ENCODE results near the gene LPAR3. TPM values are rescaled to one million over a fixed set of nuclear protein-coding genes. Genes with fewer than 3 reads are reported as not detected.
"Not testable (repeated sequence)": the region's sequence is repeated elsewhere in the genome, so short reads cannot be mapped to it uniquely, and the experiment has no call there.

Gene LPAR3
- polyA plus RNA-seq, 3 donors = 0.03 to 6.0 (median 0.11) TPM

DNA sequence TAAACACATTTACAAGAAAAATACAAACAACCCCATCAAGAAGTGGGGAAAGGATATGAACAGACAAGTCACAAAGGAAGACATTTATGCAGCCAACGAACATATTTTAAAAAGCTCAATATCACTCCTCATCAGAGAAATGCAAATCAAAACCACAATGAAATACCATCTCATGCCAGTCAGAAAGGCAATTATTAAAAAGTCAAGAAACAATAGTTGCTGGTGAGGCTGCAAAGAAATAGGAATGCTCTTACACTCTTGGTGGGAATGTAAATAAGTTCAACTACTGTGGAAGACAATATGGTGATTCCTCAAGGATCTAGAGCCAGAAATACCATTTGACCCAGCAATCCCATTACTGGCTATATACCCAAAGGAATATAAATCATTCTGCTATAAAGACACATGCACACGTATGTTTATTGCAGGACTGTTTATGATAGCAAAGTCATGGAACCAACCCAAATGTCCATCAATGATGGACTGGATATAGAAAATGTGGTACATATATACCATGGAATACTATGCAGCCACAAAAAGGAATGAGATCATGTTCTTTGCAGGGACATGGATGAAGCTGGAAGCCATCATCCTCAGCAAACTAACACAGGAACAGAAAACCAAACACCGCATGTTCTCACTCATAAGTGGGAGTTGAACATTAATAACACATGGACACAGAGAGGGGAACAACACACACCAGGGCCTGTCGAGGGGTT, 15.9 kb upstream of the LPAR3 start:
- 81 to 85% (median 85%) methylated on average over 4 of the region's 4 CpGs for WGBS, 3 donors

DNA sequence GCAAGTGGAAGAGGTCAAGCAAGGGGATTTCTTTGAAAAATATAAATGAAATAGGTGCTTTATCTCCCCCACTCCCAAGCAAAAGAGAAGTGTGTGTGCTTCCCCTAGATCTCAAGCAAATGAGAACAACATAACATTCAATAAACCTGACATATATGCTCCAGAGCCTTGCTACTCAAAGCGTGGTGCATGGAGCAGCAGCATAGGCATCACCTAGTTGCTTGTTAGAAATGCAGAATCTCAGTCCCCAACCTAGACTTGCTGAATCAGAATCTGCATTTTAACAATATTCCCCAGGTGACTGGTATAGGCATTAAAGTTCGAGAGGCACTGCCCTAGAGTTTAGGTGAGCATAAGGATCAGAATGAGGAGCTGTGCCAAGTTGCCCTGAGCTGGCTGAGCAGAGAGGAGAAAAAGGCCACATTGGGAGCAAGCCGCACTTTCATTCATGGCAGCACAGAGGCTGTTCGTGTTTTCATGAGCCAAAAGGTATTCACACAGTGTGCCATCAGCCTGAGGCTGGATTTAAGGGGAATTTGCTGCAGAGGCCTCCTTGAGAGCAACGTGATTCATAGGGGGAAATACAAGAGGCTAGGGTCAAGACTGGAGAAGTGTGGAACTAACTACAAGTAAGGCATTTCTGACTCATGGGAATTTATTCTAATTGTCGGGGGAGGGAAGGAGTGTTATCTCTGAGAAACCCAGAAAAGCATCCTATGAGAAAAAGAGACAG, 14.3 kb upstream of the LPAR3 start:
- no peak overlapping the region for H3K27ac ChIP-seq (ENCODE audit: low read depth, low read length)
- 69 to 75% (median 72%) methylated on average over 6 of the region's 6 CpGs for WGBS, 3 donors

More for the DNA sequence above, 15.9 kb upstream of the LPAR3 start:
- not testable (repeated sequence) for H3K27ac ChIP-seq (ENCODE audit: low read depth, low read length)

DNA sequence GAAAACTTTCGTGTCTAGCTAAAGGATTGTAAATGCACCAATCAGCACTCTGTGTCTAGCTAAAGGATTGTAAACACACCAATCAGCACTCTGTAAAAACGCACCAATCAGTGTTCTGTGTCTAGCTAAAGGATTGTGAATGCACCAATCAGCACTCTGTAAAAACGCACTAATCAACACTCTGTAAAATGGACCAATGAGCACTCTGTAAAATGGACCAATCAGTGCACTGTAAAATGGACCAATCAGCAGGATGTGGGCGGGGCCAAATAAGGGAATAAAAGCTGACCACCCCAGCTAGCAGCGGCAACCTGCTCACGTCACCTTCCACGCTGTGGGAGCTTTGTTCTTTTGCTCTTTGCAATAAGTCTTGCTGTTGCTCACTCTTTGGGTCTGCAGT, 9.7 kb upstream of the LPAR3 start:
- H3K27ac ChIP-seq (ENCODE audit: low read depth, low read length) = not testable (repeated sequence)
- 82 to 87% (median 85%) methylated on average over 7 of the region's 7 CpGs for WGBS, 3 donors

DNA sequence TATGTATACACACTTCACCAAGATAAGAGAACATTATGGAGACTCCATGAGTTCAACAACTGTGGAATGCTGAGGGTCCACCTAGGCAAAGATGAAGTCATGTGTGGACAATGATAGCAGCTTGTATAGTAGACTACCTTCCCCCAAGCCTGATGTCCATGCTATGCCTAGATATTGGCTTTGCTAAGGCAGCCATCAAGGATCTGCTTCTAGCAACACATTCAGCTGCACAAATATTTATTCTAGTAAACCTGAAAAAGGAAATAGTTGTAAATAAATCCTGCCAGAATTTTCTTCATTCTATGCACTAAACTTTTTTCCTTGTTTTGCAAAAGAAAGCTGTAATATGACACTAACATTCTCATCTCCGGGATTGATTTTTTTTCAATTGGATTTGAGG, 7.0 kb upstream of the LPAR3 start:
- 25 to 70% (median 63%) methylated on average over 1 of the region's 1 CpG for WGBS, 3 donors

DNA sequence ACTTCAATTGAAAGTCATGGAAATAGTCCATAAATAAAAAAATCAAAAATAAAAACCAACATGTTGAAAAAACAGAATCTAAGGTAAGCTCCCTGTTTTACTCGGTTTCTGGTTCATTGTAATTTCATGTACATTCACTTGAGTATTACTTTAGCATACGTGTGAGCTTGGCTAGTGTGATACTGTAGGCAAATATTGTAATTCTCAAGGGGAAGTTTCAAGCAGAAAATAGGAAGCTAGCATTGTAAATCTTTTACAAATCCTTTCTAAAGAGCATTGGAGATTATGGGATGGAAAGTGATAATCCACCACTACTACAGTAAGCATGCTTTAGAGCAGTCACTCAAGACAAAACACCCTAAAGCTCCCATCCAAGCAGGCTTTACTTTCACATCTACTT, 3.3 kb upstream of the LPAR3 start:
- WGBS, 3 donors = 60 to 83% (median 61%) methylated on average over 2 of the region's 2 CpGs
- H3K27ac ChIP-seq (ENCODE audit: low read depth, low read length) = no peak overlapping the region

More for the DNA sequence above, 7.0 kb upstream of the LPAR3 start:
- no peak overlapping the region for H3K27ac ChIP-seq (ENCODE audit: low read depth, low read length)

DNA sequence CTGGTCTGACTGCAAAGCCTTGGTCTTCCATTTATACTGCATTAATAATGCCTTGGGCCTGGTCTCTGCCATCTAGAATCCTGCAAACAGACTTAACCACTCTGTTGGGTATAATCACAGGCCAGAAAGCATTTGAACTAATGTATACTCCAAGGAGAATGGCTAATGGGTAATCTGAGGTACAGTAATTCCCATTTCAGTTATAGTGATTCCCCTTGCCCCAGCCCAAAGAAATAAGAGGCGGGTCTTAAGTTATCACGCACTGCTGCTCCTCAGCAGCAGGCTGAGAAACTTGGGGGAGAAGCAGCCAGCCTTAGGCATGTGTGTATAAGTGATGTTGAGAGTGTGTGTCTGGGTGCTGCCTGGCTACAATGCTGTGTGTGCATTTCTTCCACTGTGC, 2.4 kb downstream of the LPAR3 start:
- no peak overlapping the region for H3K27ac ChIP-seq (ENCODE audit: low read depth, low read length)
- WGBS, 3 donors = 81 to 91% (median 86%) methylated on average over 2 of the region's 2 CpGs

DNA sequence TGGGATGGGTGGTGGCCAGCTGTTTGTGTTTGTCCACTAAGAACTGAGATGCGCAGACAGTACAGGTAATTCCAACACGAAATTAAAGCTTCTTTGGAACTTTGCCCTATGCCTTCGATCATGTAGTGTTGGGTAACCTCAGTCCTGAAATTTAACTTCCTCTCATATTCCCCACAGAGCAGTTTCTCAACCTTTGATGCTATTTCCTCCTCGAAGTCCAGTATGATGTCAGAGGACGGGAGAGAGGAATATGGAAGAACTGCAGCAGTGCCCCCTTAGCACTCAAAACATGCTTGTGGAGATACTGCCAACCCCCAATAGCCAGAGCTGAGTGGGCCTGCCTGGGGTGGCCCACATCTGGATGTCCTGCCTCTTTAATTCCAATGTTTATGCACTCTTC, 3.6 kb downstream of the LPAR3 start:
- 32 to 73% (median 41%) methylated on average over 5 of the region's 5 CpGs for whole genome bisulfite sequencing, 3 donors

DNA sequence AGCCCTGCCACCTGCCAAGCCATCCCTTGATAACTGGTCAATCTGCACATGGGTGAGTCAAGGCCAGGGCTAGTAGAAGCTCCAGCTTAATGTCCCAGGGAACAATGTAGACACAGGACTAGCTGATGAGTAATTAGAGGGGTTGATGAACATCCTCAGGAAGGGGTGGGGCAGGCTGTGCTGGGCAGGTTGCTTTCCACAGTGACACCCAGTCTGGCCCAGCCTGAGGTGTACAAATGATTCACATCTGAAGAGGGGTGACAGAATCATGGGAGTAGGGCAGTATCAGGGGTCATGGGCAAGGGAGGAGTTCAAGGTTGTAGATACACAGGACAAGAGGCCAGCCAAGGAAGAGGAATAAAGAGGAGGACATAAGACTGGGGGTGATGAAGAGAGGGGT, 4.3 kb downstream of the LPAR3 start:
- H3K27ac ChIP-seq (ENCODE audit: low read depth, low read length) = no peak overlapping the region

More for the DNA sequence above, 3.6 kb downstream of the LPAR3 start:
- no peak overlapping the region for H3K27ac ChIP-seq (ENCODE audit: low read depth, low read length)

DNA sequence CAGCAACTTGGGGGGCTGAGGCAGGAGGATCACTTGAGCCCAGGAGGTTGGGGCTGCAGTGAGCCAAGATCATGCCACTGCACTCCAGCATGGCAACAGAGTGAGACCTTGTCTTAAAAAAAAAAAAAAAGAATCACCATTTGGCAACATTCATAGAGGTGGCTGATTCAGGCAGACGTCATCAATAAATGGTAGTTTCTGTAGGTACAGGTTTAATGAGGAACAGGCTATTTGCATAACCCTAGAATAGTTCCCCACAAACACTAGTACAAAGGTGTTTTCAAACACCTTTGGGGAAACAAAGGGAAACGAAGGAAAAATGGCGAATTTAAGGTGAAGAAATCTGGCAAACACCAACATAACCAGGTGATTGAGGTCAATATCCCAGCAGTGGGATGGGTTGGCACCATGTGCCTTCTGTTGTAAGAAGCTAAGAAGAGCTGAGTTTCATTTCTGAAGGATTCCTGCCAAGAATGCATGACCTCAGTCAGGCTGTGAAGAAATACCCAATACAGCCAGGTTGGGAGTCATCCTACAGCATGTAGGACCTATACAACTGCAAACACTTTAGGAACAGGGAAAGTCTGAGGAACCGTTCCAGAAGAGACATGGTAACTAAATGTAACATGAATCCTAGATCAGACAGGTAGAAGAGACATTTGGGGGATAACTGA, 5.6 kb downstream of the LPAR3 start:
- H3K27ac ChIP-seq (ENCODE audit: low read depth, low read length) = no peak overlapping the region
- 82 to 93% (median 93%) methylated on average over 4 of the region's 4 CpGs for WGBS, 3 donors

DNA sequence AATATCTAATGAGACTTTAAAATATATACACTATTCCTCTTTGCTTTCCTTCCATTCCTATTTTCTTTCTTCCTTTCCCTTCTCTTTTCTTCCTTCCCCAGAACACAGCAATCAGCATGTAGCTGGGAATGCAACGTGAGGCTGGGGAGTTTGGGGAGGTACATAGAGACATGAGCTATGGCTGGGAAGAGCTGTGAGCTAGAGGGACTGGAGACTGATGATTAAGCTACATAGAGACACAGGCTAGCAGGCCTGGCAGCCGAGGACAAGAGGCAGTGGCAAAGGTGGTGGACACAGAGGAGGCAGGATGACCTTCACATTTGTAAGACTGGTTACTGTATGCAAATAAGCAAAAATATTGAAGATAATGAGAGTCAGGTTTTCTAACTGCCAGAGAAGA, 7.5 kb downstream of the LPAR3 start:
- H3K27ac ChIP-seq (ENCODE audit: low read depth, low read length) = no peak overlapping the region
- 46 to 76% (median 64%) methylated on average over 2 of the region's 2 CpGs for WGBS, 3 donors

DNA sequence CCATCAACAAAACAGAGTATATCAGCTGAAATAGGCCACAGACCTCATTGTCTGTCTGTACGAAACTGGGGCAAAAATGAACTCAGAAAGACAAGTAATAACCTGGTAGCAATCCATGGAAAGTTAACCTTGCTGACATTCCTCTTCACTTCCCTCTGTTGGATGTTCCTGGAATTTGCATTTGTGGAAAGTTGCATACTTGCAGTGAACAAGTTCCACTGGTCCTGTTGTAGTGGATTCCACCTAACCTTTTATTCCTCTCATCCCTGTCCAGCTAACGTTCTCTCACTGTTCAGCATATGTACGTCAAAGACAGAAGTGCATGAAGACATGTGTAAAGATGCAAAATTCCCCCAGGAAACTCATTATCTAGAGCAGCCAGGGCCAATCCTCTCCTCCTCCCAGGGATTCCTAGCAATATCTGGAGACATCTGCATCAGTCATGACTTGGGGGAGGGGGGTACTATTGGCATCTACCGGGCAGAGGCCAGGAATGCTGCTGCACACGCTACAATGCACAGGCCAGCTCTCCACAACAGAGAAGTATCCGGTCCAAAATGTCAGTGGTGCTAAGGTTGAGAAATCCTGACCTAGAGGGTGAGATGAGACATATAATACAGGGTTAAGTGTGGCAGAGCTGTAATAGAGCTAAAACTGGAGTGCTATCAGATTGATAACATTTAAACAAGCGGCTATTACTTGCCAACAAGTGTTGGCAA, 8.2 kb downstream of the LPAR3 start:
- no peak overlapping the region for H3K27ac ChIP-seq (ENCODE audit: low read depth, low read length)
- 55 to 77% (median 69%) methylated on average over 7 of the region's 7 CpGs for WGBS, 3 donors

DNA sequence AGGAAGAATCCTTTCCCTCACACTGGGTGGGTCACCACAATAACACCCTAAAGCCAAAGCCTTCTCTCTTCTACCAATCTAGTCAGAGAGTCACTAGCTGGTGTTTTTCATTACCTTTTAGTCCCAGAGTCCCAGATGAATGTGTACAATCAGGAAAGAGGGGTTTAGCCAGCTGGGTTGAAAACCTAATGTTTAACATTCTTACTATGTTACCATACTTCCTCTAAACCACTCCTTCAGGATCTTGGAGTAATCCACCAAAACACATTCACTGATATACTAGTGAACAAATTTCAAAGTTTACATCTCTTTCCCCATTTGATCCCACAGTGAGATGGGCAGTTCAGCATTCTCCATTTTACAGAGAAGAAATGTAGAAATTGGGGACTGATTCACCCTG, 9.7 kb downstream of the LPAR3 start:
- no peak overlapping the region for H3K27ac ChIP-seq (ENCODE audit: low read depth, low read length)

DNA sequence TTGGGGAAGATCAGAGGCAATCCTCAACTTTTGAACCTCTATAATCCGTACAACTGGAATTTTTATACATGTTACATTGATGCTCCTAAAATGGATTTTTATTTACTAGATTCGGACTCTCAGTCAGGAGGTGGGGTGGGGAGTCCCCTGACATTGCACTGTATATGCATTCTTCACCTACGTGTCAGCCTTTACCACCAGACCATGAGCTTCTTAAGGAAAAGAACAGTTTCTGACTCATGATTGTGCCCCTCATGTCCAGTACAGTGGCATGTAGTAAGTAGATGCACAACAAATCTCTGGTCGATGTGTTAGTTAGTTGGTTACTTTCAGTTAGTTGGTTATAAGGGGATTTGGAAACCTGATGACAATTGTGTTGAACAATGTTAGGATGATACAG, 15.4 kb downstream of the LPAR3 start:
- 81 to 95% (median 85%) methylated on average over 4 of the region's 4 CpGs for WGBS, 3 donors
- no peak overlapping the region for H3K27ac ChIP-seq (ENCODE audit: low read depth, low read length)

DNA sequence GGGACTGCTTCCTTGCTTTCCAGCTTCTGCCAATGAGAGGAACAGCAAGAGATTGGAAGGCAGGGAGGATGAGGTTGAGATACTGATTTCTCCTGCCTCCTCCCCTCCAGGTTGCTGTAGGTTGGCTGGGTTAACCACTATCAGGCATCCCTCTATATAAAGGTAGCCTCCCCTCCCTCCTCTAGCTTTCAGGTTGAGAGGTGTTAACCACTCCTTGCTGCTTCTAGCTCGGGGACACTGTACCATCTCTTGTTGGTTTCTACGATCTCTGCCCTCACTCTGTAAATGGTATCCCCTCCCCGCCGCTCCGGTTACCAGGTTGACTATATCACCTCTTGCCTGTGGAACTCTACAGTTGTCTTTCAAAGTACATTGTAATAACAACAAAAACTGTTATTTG, 16.7 kb downstream of the LPAR3 start:
- H3K27ac ChIP-seq (ENCODE audit: low read depth, low read length) = no peak overlapping the region
- 75 to 91% (median 85%) methylated on average over 5 of the region's 5 CpGs for WGBS, 3 donors

DNA sequence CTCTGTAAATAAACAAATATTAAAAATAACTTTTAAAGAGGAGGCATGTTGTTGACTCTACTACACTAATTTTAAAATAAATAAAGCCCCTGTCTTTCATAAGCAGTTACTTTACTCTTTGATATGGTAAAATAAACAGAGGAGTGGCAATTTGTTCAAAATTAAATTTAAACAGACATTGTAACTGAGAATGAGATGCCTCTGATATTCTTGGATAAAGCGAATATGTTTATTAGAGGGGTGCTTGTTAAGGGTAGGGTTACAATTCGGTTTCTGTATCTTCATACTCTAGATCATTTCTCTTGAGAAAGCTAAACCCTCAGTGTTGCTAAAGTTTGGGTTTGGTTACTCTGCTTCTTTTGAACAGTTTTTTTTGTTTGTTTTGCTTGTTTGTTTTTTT, 19.6 kb downstream of the LPAR3 start:
- WGBS, 3 donors = 84 to 96% (median 90%) methylated on average over 2 of the region's 2 CpGs
- H3K27ac ChIP-seq (ENCODE audit: low read depth, low read length) = no peak overlapping the region

DNA sequence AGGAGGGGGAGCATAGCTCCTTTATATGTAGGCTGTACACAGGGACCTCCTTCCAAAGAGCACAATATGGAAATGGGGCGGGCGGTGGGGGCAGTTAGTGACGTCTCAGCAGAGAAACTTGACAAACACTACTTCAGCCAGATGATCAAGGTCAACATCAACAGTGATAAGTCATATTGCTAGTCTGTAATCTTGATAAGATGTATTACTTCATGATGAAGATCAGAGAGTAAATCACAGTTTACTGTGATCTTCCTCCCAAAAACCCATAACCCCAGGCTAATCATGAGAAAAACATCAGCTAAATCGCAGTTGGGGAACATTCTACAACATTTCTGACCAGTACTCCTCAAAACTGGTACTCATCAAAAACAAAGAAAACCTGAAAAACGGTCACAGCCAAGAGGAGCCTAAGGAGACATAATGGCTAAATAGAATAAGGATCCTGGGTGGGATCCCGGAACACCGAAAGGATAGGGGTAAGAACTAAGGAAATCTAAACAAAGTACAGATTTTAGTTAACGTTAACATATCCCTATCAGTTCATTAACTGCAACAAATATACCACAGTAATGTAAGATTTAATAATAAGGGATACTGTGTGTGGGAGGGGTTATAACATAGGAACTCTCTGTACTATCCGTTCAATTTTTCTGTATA, 20.2 kb downstream of the LPAR3 start:
- no peak overlapping the region for H3K27ac ChIP-seq (ENCODE audit: low read depth, low read length)
- 77 to 86% (median 81%) methylated on average over 9 of the region's 9 CpGs for WGBS, 3 donors

DNA sequence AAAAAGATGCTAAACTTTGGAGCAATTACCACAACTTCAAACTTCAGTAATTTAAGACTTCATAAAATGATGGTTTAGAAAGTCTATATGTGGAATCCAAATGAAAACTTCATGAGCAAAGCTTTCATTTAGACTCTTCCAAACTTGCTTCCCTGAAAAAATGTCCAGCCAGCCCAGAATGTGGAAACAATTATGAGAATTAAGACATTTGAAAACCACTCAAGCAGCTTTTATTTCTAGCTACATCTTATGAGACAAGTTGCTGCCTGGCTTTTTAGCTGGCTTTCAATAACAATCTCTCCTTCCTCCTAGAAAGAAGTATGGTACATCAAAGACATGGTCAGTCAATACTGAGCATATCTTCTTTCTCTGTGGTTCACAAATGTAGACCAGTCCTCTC, 21.8 kb downstream of the LPAR3 start:
- H3K27ac ChIP-seq (ENCODE audit: low read depth, low read length) = no peak overlapping the region

DNA sequence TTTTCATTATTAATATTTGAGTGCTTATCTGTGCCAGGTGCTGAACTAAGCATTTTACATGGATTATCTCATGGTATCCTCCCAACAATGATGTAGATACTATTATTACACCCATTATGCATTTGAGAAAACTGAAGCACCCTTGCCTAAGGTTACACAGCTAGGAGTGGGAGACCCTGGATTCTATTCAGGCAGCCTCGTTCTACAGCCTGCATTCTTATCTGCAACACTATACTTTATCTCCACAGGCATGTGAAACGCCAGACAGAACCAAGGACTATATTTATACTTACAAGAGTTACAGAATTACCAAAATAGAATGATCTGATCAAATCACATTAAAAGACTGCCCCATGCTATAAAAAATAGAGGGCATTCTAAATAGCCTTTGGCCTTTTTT, 22.4 kb downstream of the LPAR3 start:
- no peak overlapping the region for H3K27ac ChIP-seq (ENCODE audit: low read depth, low read length)
- 19 to 41% (median 36%) methylated on average over 2 of the region's 2 CpGs for WGBS, 3 donors

DNA sequence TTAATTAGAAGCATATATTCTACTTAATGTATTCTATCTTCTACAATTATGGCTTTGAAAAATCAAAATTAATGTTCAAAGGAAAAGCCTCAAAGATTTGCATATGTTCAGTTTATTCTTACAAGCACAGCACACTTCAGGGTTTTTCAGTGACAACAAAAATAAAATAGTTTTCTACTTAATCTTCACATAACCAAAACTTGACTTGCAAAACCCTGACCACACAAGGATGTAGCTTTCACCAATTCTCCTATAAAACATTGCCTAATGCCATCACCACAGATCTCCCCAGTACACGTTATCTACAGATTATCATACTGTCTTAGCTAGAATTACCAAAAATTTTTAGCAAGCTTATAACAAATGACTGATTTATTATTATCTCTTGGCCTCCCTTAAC, 23.3 kb downstream of the LPAR3 start:
- H3K27ac ChIP-seq (ENCODE audit: low read depth, low read length) = no peak overlapping the region
- 47 to 85% (median 61%) methylated on average over 1 of the region's 1 CpG for WGBS, 3 donors

Data from adipose tissue (tissue), 3 donors.